ENCODE data around the gene ZBTB25.

The ZBTB25 gene

GRCh38 chr14:64417055-64417770, 86.4 kb downstream of the ZBTB25 start:
- in situ Hi-C loops (cut with MboI; ENCODE audit: low pct_unique_long_range_greater_than_20kb, low sequenced_read_pairs, unreplicated experiment) = no loop called here
- no peak for TF ChIP-seq CTCF (IDR thresholded peaks at IDR 0.05; ENCODE audit: extremely low read depth, insufficient read depth, missing control alignments)
- no peak for DNase-seq (ENCODE audit: low spot score)

GRCh38 chr14:64416348-64416932, 87.2 kb downstream of the ZBTB25 start:
- DNase-seq (ENCODE audit: low spot score) = no peak
- in situ Hi-C loops (cut with MboI; ENCODE audit: low pct_unique_long_range_greater_than_20kb, low sequenced_read_pairs, unreplicated experiment) = no loop called here
- no peak for TF ChIP-seq CTCF (IDR thresholded peaks at IDR 0.05; ENCODE audit: extremely low read depth, insufficient read depth, missing control alignments)

- no peak for DNase-seq (ENCODE audit: low spot score)
- no peak for TF ChIP-seq CTCF (IDR thresholded peaks at IDR 0.05; ENCODE audit: extremely low read depth, insufficient read depth, missing control alignments)
- in situ Hi-C loops (cut with MboI; ENCODE audit: low pct_unique_long_range_greater_than_20kb, low sequenced_read_pairs, unreplicated experiment) = no loop called here
These were observed 91.4 kb downstream of the ZBTB25 start for GRCh38 chr14:64412237-64412636.

- in situ Hi-C loops (cut with MboI; ENCODE audit: low pct_unique_long_range_greater_than_20kb, low sequenced_read_pairs, unreplicated experiment) = no loop called here
- no peak for DNase-seq (ENCODE audit: low spot score)
- no peak for TF ChIP-seq CTCF (IDR thresholded peaks at IDR 0.05; ENCODE audit: extremely low read depth, insufficient read depth, missing control alignments)
These were observed 92.6 kb downstream of the ZBTB25 start for GRCh38 chr14:64411001-64411400.

GRCh38 chr14:64410084-64410774, 93.4 kb downstream of the ZBTB25 start:
- DNase-seq (ENCODE audit: low spot score) = no peak
- no peak for TF ChIP-seq CTCF (IDR thresholded peaks at IDR 0.05; ENCODE audit: extremely low read depth, insufficient read depth, missing control alignments)
- in situ Hi-C loops (cut with MboI; ENCODE audit: low pct_unique_long_range_greater_than_20kb, low sequenced_read_pairs, unreplicated experiment) = no loop called here

GRCh38 chr14:64409126-64409920, 94.3 kb downstream of the ZBTB25 start:
- in situ Hi-C loops (cut with MboI; ENCODE audit: low pct_unique_long_range_greater_than_20kb, low sequenced_read_pairs, unreplicated experiment) = no loop called here
- TF ChIP-seq CTCF (IDR thresholded peaks at IDR 0.05; ENCODE audit: extremely low read depth, insufficient read depth, missing control alignments) = no peak
- peak; percentile 36 for DNase-seq (ENCODE audit: low spot score)
